ENCODE measurements around the gene ATP5F1E. TPM values are rescaled to one million over a fixed set of nuclear protein-coding genes. Genes with fewer than 3 reads are reported as not detected.
"Not testable (repeated sequence)": the region's sequence is repeated elsewhere in the genome, so short reads cannot be mapped to it uniquely, and the experiment has no call there.

ATP5F1E gene
- total RNA-seq, 1 donor from 2014 or later: 28.7 TPM

DNA sequence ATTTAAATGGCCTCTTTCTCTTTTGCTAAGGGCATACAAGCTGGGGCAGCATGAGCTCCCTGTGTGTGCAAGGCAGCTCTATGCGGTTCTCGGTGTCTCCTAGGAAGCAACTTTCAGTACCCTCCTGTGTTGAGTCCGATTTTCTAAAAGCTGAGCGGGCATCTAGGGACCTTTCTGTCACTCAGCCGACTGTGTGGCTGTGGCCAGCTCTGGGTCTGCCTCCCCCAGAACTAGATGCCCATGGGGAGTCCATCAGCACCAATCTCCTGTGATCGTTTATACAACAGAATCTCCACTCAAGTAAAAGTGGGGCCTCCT lies 43.6 kb downstream of the ATP5F1E start:
- no peak for DNase-seq

DNA sequence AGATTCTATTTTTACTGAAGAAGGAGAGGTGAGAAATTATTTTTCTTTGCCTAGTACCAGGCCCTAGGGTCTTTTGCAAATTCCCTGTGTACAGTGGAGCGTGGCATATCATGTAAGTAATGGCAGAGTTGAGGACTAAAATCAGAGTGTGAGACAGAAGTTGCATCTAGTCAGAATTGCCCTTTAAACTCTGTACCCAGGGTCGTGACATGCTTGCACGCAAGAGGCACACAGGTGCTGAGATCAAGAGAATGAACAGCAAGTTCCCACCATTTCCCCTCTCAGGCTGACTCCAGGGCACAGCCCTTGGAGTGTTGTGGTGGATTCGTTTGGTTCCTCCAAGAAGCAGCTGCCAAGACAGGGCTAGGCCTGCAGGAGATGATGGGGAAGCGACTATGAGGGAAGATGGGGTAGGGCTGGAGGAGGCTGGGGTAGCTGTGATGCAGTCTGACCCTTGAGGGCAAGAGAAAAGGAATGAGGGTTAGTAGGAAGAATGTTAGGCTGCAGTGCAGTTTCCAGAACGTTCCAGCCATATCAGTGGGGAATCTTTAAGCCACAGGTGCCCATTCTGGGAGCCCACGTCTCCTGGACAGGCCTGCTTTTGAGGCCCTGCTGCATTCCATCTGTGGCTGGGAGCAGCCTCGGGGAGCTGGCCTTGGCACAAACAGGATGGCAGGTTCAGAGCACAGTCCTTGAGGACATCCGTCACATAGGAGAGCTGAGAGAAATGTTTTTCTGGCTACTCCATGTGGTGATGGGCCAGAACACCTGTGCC lies 44.2 kb downstream of the ATP5F1E start:
- no peak for DNase-seq

DNA sequence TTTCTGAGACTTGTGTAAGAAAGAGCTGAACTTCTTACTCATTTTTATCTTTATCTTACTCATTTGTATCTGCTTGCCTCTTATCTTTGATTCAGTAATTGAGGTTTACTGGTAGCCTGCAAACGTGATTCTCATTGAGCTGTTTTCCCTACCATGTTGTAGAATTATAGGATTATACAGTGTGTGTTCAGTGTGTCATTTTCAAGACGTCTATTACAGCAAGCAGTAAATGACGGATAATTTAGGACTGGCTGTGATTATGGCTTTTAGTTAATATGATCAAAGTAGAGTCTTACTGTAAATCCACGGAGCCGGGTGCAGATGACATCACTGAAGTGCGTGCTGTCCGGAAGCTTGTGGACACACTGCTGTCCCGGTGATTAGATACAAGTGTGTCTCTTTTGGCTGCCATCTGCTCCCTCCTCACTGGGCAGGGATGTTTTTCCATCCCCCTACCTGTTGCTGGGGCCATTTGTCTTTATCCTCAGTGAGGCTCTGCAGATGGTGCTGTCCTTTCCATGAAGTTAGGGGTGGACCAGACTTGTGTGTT lies 45.1 kb downstream of the ATP5F1E start:
- DNase-seq: no peak

DNA sequence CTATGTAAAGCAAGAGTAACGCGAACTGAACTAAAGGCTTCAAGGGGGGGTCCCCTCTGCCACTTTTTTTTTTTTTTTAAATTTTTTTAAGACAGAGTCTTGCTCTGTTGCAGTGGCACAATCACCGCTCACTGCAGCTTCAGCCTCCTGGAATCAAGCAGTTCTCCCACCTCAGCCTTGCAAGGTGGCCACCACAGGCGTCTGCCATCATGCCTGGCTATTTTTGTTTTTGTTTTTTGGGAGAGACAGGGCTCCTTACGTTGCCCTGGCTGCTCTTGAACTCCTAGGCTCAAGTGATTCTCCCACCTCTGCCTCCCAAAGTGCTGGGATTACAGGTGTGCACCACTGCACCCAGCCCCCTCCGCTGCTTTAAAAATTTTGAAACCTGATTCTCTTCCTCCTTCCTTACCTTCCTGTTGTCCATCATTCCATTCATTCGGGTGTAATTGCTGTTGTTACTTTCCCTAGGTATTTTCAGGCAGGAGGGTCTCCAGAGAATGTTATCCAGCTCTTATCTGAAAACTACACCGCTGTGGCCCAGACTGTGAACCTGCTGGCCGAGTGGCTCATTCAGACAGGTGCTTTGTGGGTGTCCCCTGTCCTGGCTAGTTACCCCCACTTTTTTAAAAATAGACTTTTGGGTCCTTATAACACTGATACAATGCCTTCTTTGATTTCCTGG lies 45.7 kb downstream of the ATP5F1E start:
- no peak for DNase-seq

DNA sequence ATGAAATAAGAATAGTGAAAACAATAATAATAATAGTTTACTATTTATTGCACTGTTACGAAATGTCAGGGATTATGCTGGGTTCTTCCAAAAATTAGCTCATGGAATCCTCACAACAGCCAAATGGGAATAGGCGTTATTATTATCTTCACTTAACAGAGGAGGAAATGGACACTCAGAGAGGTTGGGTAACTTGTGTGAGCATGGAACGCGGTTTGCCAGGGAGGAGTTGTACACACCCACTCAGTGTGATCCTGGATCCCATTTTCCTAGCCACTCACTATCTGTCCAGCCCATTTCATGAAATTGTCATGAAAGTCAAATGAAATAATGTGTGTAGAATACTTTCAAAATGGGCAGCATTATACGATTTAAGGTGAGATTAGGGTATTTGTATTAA lies 46.5 kb downstream of the ATP5F1E start:
- DNase-seq: no peak

DNA sequence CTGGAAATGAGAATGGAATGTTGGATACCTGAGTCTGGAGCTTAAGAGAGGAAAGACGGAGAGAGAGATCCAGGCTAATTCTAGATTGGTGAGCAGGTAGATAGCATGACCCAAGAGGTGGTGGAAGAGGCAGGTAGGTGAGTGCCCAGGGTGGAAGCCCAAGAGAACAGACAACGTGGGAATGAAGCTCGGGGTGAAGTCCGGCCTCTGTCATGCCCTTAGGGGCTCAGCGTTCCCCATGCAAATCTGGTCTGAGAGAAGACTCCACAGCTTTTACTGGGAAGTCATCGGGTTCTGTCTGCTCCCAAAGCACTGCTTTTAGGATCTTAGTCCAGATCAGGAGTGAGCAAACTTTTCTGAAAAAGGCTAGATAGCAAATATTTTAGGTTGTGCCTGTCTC lies 47.4 kb downstream of the ATP5F1E start:
- DNase-seq: no peak

DNA sequence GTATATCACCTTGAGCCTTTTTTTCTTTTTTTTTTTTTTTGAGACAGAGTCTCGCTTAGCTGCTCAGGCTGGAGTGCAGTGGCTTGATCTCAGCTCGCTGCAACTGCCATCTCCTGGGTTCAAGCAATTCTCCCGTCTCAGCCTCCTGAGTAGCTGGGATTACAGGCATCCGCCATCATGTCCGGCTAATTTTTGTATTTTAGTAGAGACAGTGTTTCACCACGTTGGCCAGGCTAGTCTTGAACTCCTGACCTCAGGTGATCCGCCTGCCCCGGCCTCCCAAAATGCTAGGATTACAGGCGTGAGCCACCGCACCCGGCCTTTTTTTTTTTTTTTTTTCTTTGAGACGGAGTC lies 49.0 kb downstream of the ATP5F1E start:
- DNase-seq: not testable (repeated sequence)

DNA sequence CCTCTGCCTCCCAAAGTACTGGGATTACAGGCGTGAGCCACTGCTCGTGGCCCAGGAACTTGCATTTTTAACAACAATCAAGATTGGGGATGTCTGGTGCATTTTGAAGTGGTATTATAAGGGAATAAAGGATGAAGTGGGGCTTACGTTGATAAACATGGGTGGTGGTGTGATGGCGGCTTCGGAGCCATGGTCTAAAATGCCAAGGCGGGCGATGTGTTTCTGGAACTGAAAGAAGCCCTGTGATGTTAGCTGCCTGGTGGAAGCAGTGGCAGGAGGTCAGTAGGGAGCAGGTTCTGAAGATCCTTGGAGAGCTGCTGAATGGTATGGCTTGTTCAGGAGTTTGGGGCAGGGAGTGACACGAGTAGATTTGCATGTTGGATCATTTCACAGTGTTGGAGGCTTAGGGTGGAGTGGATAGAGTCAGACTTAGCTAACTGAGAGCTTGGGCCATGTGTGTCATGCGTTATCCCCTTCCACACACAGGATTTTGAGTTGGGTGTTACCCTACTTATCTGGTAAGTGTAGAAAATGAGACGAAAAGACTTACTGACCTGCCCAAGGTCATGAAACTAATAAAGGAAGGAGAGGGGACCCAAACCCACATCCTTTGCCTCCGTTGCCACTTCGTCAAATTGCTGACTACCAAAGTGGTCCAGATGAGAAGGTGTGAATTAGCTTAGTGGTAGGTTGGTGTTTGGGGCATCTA lies 49.6 kb downstream of the ATP5F1E start:
- no peak for DNase-seq

DNA sequence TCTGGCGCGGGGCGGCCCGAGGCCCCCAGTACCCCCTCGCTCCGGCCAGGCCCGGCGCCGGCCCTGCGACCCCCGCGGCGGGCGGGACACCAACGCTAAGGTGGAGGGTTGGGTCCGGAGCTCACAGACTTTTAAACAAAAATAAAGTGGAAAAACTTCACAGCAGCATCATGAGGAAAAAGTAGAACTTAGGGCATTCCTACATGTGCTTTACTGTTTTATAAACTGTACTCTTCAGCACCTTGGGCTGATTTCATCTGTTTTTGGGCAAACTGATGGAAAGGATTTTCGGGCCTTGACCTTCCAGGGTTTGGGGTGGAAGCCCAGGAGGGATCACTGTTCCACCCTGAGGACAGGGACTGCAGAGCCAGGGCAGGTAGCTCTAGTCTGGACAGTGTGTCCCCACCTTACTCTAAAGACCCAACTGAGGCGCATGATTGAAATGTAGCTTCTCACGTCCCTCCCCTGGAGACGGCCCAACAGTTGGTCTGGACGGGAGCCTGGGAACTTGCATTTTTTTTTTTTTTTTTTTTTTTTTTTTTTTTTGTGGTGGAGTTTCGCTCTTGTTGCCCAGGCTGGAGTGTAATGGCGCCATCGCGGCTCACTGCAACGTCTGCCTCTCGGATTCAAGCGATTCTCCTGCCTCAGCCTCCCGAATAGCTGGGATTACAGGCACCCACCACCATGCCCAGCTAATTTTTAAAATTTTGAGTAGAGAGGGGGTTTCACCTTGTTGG lies 50.3 kb downstream of the ATP5F1E start:
- DNase-seq: no peak

DNA sequence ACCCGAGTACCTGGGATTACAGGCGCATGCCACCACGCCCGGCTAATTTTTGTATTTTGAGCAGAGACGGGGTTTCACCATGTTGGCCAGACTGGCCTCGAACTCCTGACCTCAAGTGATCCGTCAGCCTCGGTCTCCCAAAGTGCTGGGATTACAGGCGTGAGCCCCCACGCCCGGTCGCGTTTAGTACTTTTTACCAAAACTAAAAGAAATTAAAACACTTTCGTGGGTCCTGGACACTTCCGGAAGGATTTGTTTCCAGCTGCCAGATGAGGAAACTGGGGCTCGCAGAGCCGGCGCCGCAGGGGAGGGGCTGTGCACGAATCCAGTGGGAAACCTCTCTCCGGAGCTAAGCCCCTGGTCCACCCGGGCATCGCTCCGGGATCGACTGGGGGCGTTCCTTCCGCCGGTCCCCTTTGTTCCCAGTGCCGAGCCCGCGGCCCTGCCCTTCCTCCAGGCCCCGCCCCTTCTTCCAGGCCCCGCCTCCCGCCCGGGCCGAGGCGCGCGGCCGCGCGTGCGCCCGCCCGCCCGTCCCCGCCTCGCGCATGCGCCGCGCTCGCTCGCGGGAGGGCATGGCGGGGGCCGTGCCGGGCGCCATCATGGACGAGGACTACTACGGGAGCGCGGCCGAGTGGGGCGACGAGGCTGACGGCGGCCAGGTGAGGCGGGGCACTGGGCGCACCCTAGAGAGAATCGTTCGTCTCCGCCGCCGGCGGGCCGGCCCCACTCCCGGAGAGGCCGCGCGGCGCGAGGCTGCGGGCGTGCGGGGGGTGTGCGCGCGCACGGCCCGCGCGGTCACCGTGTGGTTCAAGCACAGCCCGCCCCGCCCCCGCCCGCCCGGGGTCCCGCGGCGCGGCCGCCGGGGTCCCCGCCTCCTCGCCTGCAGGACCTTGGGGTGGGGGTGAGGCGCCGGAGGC lies 51.2 kb downstream of the ATP5F1E start, which contains the start of gene NELFCD:
TSS of gene NELFCD (plus strand) at position 546 of the 917 bp plus-strand sequence. CDS start at position 600, 54 bp downstream.
- peak; percentile 76 for DNase-seq

DNA sequence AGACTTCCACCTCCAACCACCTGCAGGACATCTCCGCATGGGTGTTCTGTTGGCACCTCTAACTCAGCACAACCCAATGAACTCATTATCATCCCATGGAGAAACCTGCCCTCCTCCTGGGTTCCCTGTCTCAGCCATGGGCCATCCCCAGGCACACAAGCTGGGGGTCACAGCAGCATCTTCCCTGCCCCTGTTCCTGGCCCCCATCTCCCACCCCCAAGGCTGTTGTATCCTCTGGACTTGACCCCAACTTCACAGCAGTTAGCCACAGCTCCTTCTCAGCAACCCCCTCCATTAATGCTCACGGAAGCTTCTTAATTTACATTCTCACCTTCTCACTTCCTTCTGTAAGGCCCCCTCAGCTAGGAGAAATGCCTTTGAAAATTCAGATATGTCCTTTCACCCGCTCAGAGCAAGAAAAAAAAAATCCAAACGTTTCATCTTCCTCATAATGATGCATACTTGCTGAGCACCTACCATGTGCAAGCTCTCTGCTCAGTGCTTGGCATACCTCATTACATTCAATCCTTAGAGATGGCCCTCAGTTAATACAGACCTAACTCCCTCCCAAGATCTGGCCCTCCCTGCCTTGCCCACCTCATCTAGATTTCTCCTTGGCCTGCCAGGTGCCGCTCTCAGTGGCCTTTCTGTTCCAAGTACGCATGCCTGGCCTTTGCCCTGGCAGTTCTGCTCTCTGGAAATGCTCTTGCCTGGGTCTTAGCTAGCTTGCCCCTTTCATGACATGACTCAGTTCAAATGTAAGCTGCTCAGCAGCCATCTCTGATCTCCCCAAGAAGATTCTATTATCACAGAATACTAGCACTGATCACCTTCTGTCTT lies 53.6 kb downstream of the ATP5F1E start:
- no peak for DNase-seq

DNA sequence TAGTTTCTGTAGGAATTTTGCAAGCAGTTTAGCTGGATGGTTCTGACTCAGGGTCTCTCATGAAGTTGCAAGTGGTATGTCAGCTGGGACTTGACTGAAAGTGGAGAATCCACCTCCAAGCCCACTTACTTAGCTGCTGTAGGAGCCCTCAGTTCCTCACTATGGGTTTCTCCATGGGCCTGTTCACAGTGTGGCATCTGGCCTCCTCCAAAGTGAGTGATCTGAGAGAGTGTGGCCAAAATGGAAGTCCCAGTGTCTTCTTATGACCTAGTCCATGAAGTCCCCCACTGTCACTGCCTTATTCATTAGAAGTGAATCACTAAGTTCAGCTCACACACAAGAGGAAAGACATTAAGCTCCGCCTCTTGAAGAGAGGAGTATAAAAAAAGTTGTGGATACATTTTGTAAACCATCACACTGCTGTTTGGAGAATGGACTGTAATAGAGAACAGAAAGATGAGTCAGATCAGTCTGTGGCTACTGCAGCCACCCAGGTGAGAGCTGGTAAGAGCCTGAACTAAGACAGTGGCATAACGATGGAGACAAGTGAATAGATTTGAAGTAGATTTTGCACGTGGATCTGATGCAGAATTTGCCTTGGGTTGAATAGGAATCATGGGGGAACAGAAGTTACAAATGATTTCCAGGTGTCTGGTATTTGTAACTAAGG lies 55.9 kb downstream of the ATP5F1E start:
- DNase-seq: no peak

Other genes starting within 250 kb of the ATP5F1E start
- gene GNAS-AS1, start 181.4 kb downstream of the ATP5F1E start, total RNA-seq: 0.94 TPM
- gene GNAS, start 179.6 kb downstream of the ATP5F1E start, total RNA-seq: 344 TPM
- gene NELFCD, start 51.1 kb downstream of the ATP5F1E start, total RNA-seq: 45.7 TPM
- gene CTSZ, start 25.1 kb downstream of the ATP5F1E start, total RNA-seq: 12.2 TPM
- gene TUBB1, start 12.9 kb downstream of the ATP5F1E start, total RNA-seq: 0.47 TPM
- 61.3 TPM for gene PRELID3B, start 10.5 kb upstream of the ATP5F1E start, total RNA-seq
- under 0.01 TPM for gene ZNF831, start 131.5 kb upstream of the ATP5F1E start, total RNA-seq